HepG2 (cell line): Measurements from ENCODE around the gene RBMS2. TPM values are rescaled to one million over a fixed set of nuclear protein-coding genes. Genes with fewer than 3 reads are reported as not detected.

Source experiments
- ATAC-seq: fragments of 200-7000 bp; cut with Tn5 transposase; 3 replicates; pipeline ENCODE4 v1.9.1; 2020; ENCODE audit warnings: mild to moderate bottlenecking, moderate library complexity
- BruUV-seq: library from RNA; stranded (reverse); fragments of 400-500 nt; replicated peaks from 2 replicates; lab custom pipeline; 2021; lab: Mats Ljungman, UMichigan
- CTCF ChIA-PET: fragments of 300-600 bp; formaldehyde crosslinking; extraction: SDS; loops from one replicate; lab custom pipeline; 2021; ENCODE audit warnings: low total read pairs, inconsistent platforms, low intra/inter-chr PET ratio; lab: Yijun Ruan, JAX
- POLR2A ChIA-PET: fragments of 350-600 bp; sonication (Branson Sonifier 250); formaldehyde crosslinking; loops from one replicate; lab custom pipeline; 2020; ENCODE audit warnings: antibody characterized with exemption, inconsistent platforms; lab: Yijun Ruan, JAX
- DNase-seq: peaks from one replicate; pipeline ENCODE4 v3.0.0-alpha.2; 2015; ENCODE audit warnings: low spot score
- FAIRE-seq: peaks from 3 replicates; lab custom pipeline; 2011; peaks lifted over from hg19 to GRCh38; lab: Jason Lieb, UNC
- H2AFZ ChIP-seq: one replicate; pipeline ENCODE4 v1.6.1; 2011; ENCODE audit warnings: low read length, inconsistent platforms
- H3K27ac ChIP-seq: fragments of 300-600 bp; 3 replicates; pipeline ENCODE4 v1.8.0; 2011; ENCODE audit warnings: mixed run types, mild to moderate bottlenecking, mixed read lengths, low read length, inconsistent platforms; ENCODE audit not compliant: insufficient read depth; ENCODE audit errors: extremely low read length
- H3K27me3 ChIP-seq, 2 experiments: fragments of 200-600 bp in 1 of 2; 2 replicates in 1 of 2; 3 replicates in 1 of 2; pipeline versions ENCODE4 v1.6.0 to v1.8.0; 2011; ENCODE audit warnings: low read length in 2 of 2, mild to moderate bottlenecking in 2 of 2, moderate library complexity in 2 of 2, inconsistent platforms in 1 of 2; ENCODE audit not compliant: insufficient read depth in 2 of 2, control insufficient read depth in 1 of 2
- H3K36me3 ChIP-seq, 2 experiments: fragments of 200-600 bp in 1 of 2; replicated peaks in 1 of 2; 2 replicates in 1 of 2; 3 replicates in 1 of 2; pipeline versions ENCODE4 v1.5.1 to v1.8.0; 2011; ENCODE audit warnings: low read length in 2 of 2, inconsistent platforms in 1 of 2; ENCODE audit not compliant: insufficient read depth in 2 of 2, control insufficient read depth in 1 of 2
- H3K4me1 ChIP-seq: 2 replicates; pipeline ENCODE4 v1.5.1; 2012; ENCODE audit warnings: low read length, inconsistent platforms; ENCODE audit not compliant: insufficient read depth
- H3K4me2 ChIP-seq: 2 replicates; pipeline ENCODE4 v1.6.0; 2011; ENCODE audit warnings: low read depth, low read length, inconsistent platforms
- H3K4me3 ChIP-seq, 3 experiments: fragments of 200-600 bp in 1 of 3; sonication (generic), shearing (Covaris generic) in 1 of 3; replicated peaks in 1 of 3; 2 replicates each; pipeline ENCODE4 v1.5.1; 2011 to 2016; ENCODE audit warnings: low read length in 3 of 3, inconsistent platforms in 2 of 3, low read depth in 2 of 3, mild to moderate bottlenecking in 2 of 3, control low read depth in 1 of 3, mixed read lengths in 1 of 3; ENCODE audit not compliant: insufficient read depth in 1 of 3
- H3K79me2 ChIP-seq: one replicate; pipeline ENCODE4 v1.6.1; 2011; ENCODE audit warnings: low read length, inconsistent platforms; ENCODE audit not compliant: insufficient read depth
- H3K9ac ChIP-seq: 2 replicates; pipeline ENCODE4 v1.6.0; 2011; ENCODE audit warnings: mild to moderate bottlenecking, low read depth, low read length, inconsistent platforms; ENCODE audit not compliant: insufficient read depth
- H3K9me3 ChIP-seq: 2 replicates; pipeline ENCODE4 v1.5.1; 2012; ENCODE audit warnings: mild to moderate bottlenecking, low read length
- H4K20me1 ChIP-seq: 2 replicates; pipeline ENCODE4 v1.6.0; 2011; ENCODE audit warnings: inconsistent platforms, mild to moderate bottlenecking, low read length, moderate library complexity; ENCODE audit not compliant: insufficient read depth
- JUNB ChIP-seq: sonication (generic); formaldehyde crosslinking; IDR thresholded peaks from 2 replicates; pipeline ENCODE4 v1.8.0; 2022; ENCODE audit warnings: missing genetic modification reagents, mild to moderate bottlenecking, borderline replicate concordance
- MTF2 ChIP-seq: sonication (generic); formaldehyde crosslinking; IDR thresholded peaks from 2 replicates; pipeline ENCODE4 v1.5.0; 2020; ENCODE audit warnings: missing genetic modification reagents, borderline replicate concordance
- PHF8 ChIP-seq: sonication (generic); formaldehyde crosslinking; IDR thresholded peaks from 2 replicates; pipeline ENCODE4 v1.5.0; 2020; ENCODE audit warnings: missing genetic modification reagents
- SRSF4 ChIP-seq: fragments of 200-400 bp; formaldehyde crosslinking; IDR thresholded peaks from one replicate; pipeline ENCODE4 v1.6.1; 2018; ENCODE audit warnings: mild to moderate bottlenecking, low read depth, low read length, moderate library complexity; ENCODE audit not compliant: poor library complexity, severe bottlenecking
- YEATS4 ChIP-seq: sonication (generic); formaldehyde crosslinking; IDR thresholded peaks from 2 replicates; pipeline ENCODE4 v1.4.0; 2020; ENCODE audit warnings: missing genetic modification reagents, borderline replicate concordance
- ZNF460 ChIP-seq: sonication (generic); formaldehyde crosslinking; IDR thresholded peaks from 2 replicates; pipeline ENCODE4 v1.5.1; 2020; ENCODE audit warnings: missing genetic modification reagents, mild to moderate bottlenecking, borderline replicate concordance
- ZSCAN20 ChIP-seq: sonication (generic); formaldehyde crosslinking; IDR thresholded peaks from 2 replicates; pipeline ENCODE4 v1.4.0; 2020; ENCODE audit warnings: missing genetic modification reagents, mild to moderate bottlenecking, borderline replicate concordance
- WGBS: methylation state at CpG from one replicate; pipeline ENCODE4 v1.1.6; 2017; ENCODE audit warnings: low lambda C conversion rate; 5-methylcytosine and 5-hydroxymethylcytosine counted together
- in situ Hi-C: cut with HindIII; loops from 2 replicates; pipeline ENCODE4 v1.10.0; 2017; ENCODE audit warnings: low pct_unique_long_range_greater_than_20kb; ENCODE audit not compliant: extremely low pct_ligation_motif_present
- intact Hi-C: fragments of 100-400 bp; cut with micrococcal nuclease; formaldehyde crosslinking; loops from one replicate; pipeline ENCODE4 v1.10.0; 2022; ENCODE audit not compliant: unreplicated experiment
- polyA plus RNA-seq, 8 experiments: library from polyadenylated mRNA; depleted of rRNA in 3 of 8; stranded (reverse) in 7 of 8; unstranded in 1 of 8; fragments of >200 nt; fragmentation: Illumina TruSeq in 4 of 8; extraction: Trizol in 4 of 8; gene quantifications; 2 replicates each; pipeline versions ENCODE4 v1.2.1 to v1.2.3, GENCODE V29; 2011 to 2016; ENCODE audit warnings: low read depth in 4 of 8, missing spikeins in 1 of 8, mixed read lengths in 1 of 8; ENCODE audit not compliant: insufficient read depth in 1 of 8
- total RNA-seq, 5 experiments: library from RNA; depleted of rRNA; stranded (reverse); fragments of >200 nt; fragmentation: Illumina TruSeq; extraction: Trizol; gene quantifications; 2 replicates each; pipeline ENCODE4 v1.2.3, GENCODE V29; 2016; ENCODE audit warnings: low read depth in 1 of 5

Gene RBMS2
- total and polyA plus RNA-seq, 2 of the 13 experiments (the other 11 are each of a cell fraction or from before 2014, with no cell fraction given), result 0.53 to 7.4 TPM

DNA sequence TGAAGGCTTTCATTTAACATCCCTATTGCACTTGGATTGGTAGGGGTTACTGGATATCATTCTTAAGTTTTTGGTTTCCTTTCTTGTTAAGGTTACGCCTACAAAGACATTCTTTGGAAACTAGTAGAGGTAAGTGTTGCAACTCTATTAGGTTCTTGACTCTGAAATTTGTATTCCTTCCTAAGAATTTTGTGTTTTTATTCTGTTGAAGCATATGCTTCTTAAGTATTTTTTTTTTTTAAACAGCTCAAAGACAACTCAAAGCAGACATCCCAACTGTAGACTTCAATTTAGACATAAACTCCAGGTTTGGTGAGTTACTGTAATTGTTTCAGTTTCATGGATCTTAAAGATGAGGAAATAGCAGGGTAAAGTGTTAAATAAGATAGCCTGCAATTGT lies 1.1 kb upstream of the RBMS2 start (continued):
- TF ChIP-seq JUNB (CRISPR knock-in tag) (no peak), YEATS4 (CRISPR knock-in tag) (no peak), PHF8 (CRISPR knock-in tag) (no peak), MTF2 (CRISPR knock-in tag) (no peak), ZSCAN20 (no peak)

DNA sequence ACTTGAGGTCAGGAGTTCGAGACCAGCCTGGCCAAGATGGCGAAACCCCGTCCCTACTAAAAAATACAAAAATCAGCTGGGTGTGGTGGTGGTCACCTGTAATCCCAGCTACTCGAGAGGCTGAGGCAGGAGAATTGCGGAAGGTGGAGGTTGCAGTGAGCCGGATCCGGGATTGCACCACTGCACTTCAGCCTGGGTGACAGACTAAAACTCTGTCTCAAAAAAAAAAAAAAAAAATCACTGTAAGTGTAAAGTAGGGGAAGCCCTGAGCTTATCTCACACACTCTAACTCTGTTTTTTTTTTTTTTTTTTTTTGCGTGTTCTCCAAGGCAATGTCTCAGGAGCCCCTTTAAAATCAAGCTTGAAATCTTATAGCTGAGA lies 421 bp upstream of the RBMS2 start:
- no peaks in the 10 kb centered on the region for H3K36me3 ChIP-seq
- no peak for TF ChIP-seq SRSF4
- TF ChIP-seq ZNF460, result peak; percentile 85
- TF ChIP-seq, all 625 proteins: peak for 1
- BruUV-seq, result no TSS peak
- ATAC-seq, result no peak
- H3K27me3 ChIP-seq, result no peaks in the 10 kb centered on the region; a peak in 1 of 5 replicates
- no peak for DNase-seq
- H3K27ac ChIP-seq, result no peak overlapping the region
- peak overlapping the region; percentile 78 for H2AFZ ChIP-seq
- peak overlapping the region; percentile 68; the same call in 1 of the 2 replicates for H3K9ac ChIP-seq
- in situ Hi-C loops (no loop called here), intact Hi-C loops (no loop called here)
- POLR2A ChIA-PET, result interaction anchor here (0.7 to 1.7 kb wide), 3 partner anchors 108 to 116 kb away, joined by 3 to 7 read pairs (median 3); no protein-coding TSS in a partner anchor
- peak overlapping the region; percentile 75 for H3K4me2 ChIP-seq
- H3K9me3 ChIP-seq, result no peaks in the 10 kb centered on the region
- H3K4me3 ChIP-seq, result peak overlapping the region; percentile 65 to 73 (median 66)
- CTCF ChIA-PET, result no interaction called here
- WGBS, result 37% methylated on average over 8 of the region's 8 CpGs
- H4K20me1 ChIP-seq, result no peaks in the 10 kb centered on the region
- peaks cover 31% of the 10 kb centered on the region for H3K4me1 ChIP-seq
- no peak for FAIRE-seq
- H3K79me2 ChIP-seq, result no peaks in the 10 kb centered on the region
